Thyroid gland (tissue), 4 donors: ENCODE measurements around the gene PDAP1. TPM values are rescaled to one million over a fixed set of nuclear protein-coding genes. Genes with fewer than 3 reads are reported as not detected.

Experiments used
- DNase-seq, 2 donors: peaks; one replicate each; pipeline ENCODE4 v3.0.0-alpha.2; 2019
- H3K27ac ChIP-seq, 3 donors: fragments of 200-600 bp; sonication (generic); 1 replicate in 2 of 3; 2 replicates in 1 of 3; pipeline ENCODE4 v1.5.1; 2016 to 2019; ENCODE audit warnings: mild to moderate bottlenecking in 1 of 3, moderate library complexity in 1 of 3
- H3K27me3 ChIP-seq: fragments of 200-600 bp; sonication (generic); one replicate; pipeline ENCODE4 v1.5.1; 2019
- H3K36me3 ChIP-seq, 2 donors: fragments of 200-600 bp; sonication (generic); one replicate each; pipeline ENCODE4 v1.5.1; 2016 to 2019
- H3K4me1 ChIP-seq, 2 donors: fragments of 200-600 bp; sonication (generic); one replicate each; pipeline ENCODE4 v1.5.1; 2017 to 2019
- H3K4me3 ChIP-seq, 3 donors: fragments of 200-600 bp; sonication (generic); replicated peaks in 1 of 3; 1 replicate in 2 of 3; 2 replicates in 1 of 3; pipeline ENCODE4 v1.5.1; 2016; ENCODE audit warnings: mild to moderate bottlenecking in 1 of 3
- H3K9me3 ChIP-seq: fragments of 200-600 bp; sonication (generic); one replicate; pipeline ENCODE4 v1.5.1; 2017
- POLR2A ChIP-seq, 2 donors: fragments of 450-650 bp; IDR thresholded peaks; one replicate each; pipeline ENCODE4 v1.6.1; 2017; ENCODE audit warnings: antibody characterized with exemption in 2 of 2, mild to moderate bottlenecking in 2 of 2, moderate library complexity in 1 of 2
- WGBS, 2 donors: methylation state at CpG; one replicate each; pipeline ENCODE4 v1.1.5; 2017; 5-methylcytosine and 5-hydroxymethylcytosine counted together
- intact Hi-C: fragments of 100-400 bp; cut with DNase I; formaldehyde crosslinking; loops from one replicate; pipeline ENCODE4 v1.15.1; 2023
- total RNA-seq, 4 donors: library from RNA; depleted of rRNA; stranded (reverse); fragments of >200 nt; gene quantifications; one replicate each; pipeline ENCODE4 v1.2.3, GENCODE V29; 2016
- TF ChIP-seq, protein P1 (sequence below), 6 experiments: fragments of 200-600 bp in 3 of 6; fragments of 450-650 bp in 3 of 6; sonication (generic) in 3 of 6; IDR thresholded peaks; one replicate each; pipeline ENCODE4 v1.5.1; 2016 to 2019; ENCODE audit warnings: antibody characterized with exemption in 6 of 6, mild to moderate bottlenecking in 2 of 6, inconsistent platforms in 1 of 6, moderate library complexity in 1 of 6

PDAP1 gene
- total RNA-seq, 4 donors from 2014 or later, result 73.9 to 112 (median 93.2) TPM

DNA sequence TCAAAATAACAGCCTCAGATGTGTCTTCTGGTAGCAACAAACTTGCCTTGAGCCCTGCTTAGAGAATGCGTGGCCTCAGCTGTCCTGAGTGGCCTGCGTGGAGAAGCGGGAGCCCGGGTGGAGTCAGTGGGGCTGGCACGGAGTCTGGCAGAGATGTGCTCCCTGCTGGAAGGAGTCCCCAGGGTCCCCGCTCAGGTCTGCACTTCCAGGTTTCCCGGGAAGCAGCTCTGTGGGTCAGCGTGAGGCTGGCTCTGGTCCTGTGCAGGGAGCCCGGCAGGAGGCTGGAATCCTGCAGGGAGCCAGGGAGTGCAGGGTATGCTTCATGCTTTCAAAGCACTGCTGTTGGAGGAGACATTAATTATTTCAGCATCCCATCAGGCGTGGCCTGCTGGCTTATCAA is 40.5 kb upstream of the PDAP1 start:
- H3K4me1 ChIP-seq, result no peaks in the 10 kb centered on the region
- TF ChIP-seq, protein P1, sequence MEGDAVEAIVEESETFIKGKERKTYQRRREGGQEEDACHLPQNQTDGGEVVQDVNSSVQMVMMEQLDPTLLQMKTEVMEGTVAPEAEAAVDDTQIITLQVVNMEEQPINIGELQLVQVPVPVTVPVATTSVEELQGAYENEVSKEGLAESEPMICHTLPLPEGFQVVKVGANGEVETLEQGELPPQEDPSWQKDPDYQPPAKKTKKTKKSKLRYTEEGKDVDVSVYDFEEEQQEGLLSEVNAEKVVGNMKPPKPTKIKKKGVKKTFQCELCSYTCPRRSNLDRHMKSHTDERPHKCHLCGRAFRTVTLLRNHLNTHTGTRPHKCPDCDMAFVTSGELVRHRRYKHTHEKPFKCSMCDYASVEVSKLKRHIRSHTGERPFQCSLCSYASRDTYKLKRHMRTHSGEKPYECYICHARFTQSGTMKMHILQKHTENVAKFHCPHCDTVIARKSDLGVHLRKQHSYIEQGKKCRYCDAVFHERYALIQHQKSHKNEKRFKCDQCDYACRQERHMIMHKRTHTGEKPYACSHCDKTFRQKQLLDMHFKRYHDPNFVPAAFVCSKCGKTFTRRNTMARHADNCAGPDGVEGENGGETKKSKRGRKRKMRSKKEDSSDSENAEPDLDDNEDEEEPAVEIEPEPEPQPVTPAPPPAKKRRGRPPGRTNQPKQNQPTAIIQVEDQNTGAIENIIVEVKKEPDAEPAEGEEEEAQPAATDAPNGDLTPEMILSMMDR (IDR thresholded peaks at IDR 0.05), result no peak
- no peak for TF ChIP-seq POLR2A (IDR thresholded peaks at IDR 0.05)
- H3K9me3 ChIP-seq, result no peaks in the 10 kb centered on the region
- H3K36me3 ChIP-seq, result peaks cover 32 to 56% of the 10 kb centered on the region in 2 donors
- no peak overlapping the region for H3K27ac ChIP-seq
- DNase-seq, result no peak
- H3K4me3 ChIP-seq, result no peak overlapping the region
- WGBS, 2 donors, result 94 to 99% methylated on average over 8 to 10 of the region's 10 CpGs
- H3K27me3 ChIP-seq, result no peaks in the 10 kb centered on the region
- intact Hi-C loops, result no loop called here

DNA sequence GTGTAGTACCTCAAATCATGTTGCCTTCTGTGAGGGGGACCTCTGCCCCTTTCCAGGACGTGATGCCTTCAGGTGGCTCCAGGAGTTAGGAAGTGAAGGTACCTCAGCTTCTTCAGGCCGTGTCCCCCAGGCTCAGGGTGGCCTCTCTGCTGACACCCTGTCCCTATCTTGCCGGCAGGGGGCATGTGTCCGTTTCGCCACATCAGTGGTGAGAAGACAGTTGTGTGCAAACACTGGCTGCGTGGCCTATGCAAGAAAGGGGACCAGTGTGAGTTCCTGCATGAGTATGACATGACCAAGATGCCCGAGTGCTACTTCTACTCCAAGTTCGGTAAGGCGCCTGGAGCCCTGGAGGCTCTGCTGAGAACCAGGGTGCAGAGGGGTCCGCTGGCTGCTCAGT is 39.5 kb upstream of the PDAP1 start:
- WGBS, 2 donors, result 91 to 93% methylated on average over 7 of the region's 10 CpGs

DNA sequence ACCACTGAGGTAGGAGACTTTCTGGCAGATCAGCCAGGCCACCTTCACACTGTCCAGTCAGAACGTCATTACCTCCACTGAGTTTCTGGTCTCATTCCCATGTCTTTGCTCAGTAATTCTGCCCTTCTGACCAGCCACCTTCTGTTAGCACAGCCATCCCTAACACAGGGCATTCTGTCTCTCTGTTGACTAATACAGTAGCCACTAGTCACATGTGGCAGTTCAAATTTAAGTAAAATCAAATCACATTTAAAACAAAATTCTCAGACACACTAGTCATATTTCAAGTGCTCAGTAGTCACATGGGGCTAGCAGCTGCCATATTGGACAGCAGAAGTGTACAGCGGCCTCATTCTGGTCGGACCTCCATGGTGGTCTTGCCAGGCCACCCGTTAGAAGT is 37.7 kb upstream of the PDAP1 start:
- peaks cover 32 to 41% of the 10 kb centered on the region in 2 donors for H3K36me3 ChIP-seq

More for the DNA sequence above, 39.5 kb upstream of the PDAP1 start:
- H3K27ac ChIP-seq, result no peak overlapping the region
- no peak for DNase-seq
- no peaks in the 10 kb centered on the region for H3K27me3 ChIP-seq
- TF ChIP-seq, protein P1 (IDR thresholded peaks at IDR 0.05), result no peak
- TF ChIP-seq POLR2A (IDR thresholded peaks at IDR 0.05), result no peak
- H3K36me3 ChIP-seq, result peaks cover 32 to 49% of the 10 kb centered on the region in 2 donors
- H3K4me3 ChIP-seq, result no peak overlapping the region
- H3K4me1 ChIP-seq, result no peaks in the 10 kb centered on the region
- intact Hi-C loops, result no loop called here
- H3K9me3 ChIP-seq, result no peaks in the 10 kb centered on the region

DNA sequence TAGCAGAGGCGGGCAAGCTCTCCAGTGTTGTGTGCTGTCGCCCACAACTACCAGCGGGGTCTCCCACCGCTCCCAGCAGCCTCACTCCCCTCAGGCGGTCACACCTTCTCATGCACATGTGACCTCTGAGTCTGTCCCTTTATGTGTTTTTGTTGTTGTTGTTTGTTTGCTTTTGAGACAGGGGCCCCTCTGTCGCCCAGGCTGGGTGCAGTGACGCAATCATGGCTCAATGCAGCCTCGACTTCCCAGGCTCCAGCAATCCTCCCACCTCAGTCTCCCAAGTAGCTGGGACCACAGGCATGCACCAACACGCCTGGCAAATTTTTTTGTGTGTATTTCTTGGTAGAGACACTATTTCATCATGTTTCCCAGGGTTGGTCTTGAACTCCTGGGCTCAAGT is 31.8 kb upstream of the PDAP1 start:
- Histone ChIP-seq H3K27ac (no peak overlapping the region), H3K9me3 (no peaks in the 10 kb centered on the region), H3K27me3 (no peaks in the 10 kb centered on the region), H3K36me3 (peaks cover 3 to 6% of the 10 kb centered on the region in 2 donors), H3K4me3 (no peak overlapping the region), H3K4me1 (peaks cover 15 to 16% of the 10 kb centered on the region in 2 donors)
- intact Hi-C loops, result no loop called here
- WGBS, 2 donors, result 73 to 80% methylated on average over 9 of the region's 9 CpGs
- no peak for DNase-seq
- no peak for TF ChIP-seq POLR2A (IDR thresholded peaks at IDR 0.05)
- TF ChIP-seq, protein P1 (IDR thresholded peaks at IDR 0.05), result no peak

More for the DNA sequence above, 37.7 kb upstream of the PDAP1 start:
- no peak for DNase-seq
- intact Hi-C loops, result no loop called here
- no peaks in the 10 kb centered on the region for H3K9me3 ChIP-seq
- 92% methylated on average over 4 of the region's 4 CpGs for WGBS, 2 donors
- no peaks in the 10 kb centered on the region for H3K4me1 ChIP-seq
- no peaks in the 10 kb centered on the region for H3K27me3 ChIP-seq
- H3K4me3 ChIP-seq, result no peak overlapping the region
- no peak overlapping the region for H3K27ac ChIP-seq
- TF ChIP-seq, protein P1 (IDR thresholded peaks at IDR 0.05), result no peak
- TF ChIP-seq POLR2A (IDR thresholded peaks at IDR 0.05), result no peak

DNA sequence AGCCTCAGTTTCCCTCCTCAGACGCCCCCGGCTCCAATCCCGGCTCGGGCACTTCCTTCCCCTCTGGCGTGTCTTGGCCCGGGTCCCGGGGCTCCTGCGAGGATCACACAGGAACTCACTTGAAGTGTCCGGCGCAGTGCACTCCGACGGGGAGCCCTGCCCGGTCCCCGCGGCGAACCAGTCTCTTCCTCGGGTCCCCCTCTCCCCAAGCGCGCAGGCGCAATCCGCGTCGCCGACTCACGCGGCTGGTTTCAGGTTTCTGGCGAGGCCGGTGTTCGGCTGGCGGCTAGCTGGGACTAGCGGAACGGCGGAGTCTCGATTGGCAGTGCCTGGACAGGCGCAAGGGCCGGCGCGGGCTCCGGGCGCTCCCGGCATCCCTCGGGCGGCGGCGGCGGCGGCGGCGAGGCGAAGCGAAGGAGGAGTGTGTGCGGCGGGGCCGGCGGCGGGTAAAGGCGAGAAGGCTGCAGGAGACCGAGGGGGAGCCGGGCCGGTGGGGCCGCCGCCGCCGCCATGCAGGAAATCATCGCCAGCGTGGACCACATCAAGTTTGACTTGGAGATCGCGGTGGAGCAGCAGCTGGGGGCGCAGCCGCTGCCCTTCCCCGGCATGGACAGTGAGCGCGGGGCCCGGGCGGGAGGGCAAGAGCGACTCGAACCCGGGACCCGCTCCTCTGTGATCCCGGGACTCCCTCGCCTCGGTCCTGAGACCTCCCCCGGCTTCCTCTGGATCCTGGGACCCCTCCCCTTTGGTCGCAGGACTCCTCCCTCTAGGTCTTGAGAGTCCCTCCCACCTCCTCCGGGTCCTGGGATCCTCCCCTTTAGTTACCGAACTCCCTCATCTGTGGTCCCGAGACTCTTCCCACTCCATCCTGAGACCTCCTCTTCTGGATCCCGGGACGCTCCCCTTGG is 30.4 kb upstream of the PDAP1 start, which contains the start of the genes CPSF4 and PTCD1:
Gene CPSF4, plus strand, starts transcription at position 371 of the 908 bp plus-strand sequence. Its CDS starts 140 bp downstream, at position 511.
Gene PTCD1, minus strand, starts transcription at position 226 of the 908 bp plus-strand sequence. CDS start 3,556 bp downstream, outside the sequence.
- intact Hi-C loops, result no loop called here
- peaks cover 9 to 10% of the 10 kb centered on the region in 2 donors for H3K36me3 ChIP-seq
- H3K27ac ChIP-seq, result peak within 1 kb of the TSS; percentile 77 to 86 (median 85)
- DNase-seq, result peak; percentile 96 to 98
- H3K27me3 ChIP-seq, result no peaks in the 10 kb centered on the region
- WGBS, 2 donors, result 0 to 1% methylated on average over 31 to 47 of the region's 89 CpGs
- peak within 1 kb of the TSS; percentile 74 to 96 (median 84) for H3K4me3 ChIP-seq
- peaks cover 15 to 16% of the 10 kb centered on the region in 2 donors for H3K4me1 ChIP-seq
- H3K9me3 ChIP-seq, result no peaks in the 10 kb centered on the region
- TF ChIP-seq, protein P1 (IDR thresholded peaks at IDR 0.05), result peak in 1 of 6 experiments; percentile 29
- peak in 1 of 2 donors; percentile 59 for TF ChIP-seq POLR2A (IDR thresholded peaks at IDR 0.05)
